Natural killer cell (primary cell): ENCODE data around the gene GANC. TPM values are rescaled to one million over a fixed set of nuclear protein-coding genes. Genes with fewer than 3 reads are reported as not detected.
A peak's percentile ranks its signal among the peaks of the same experiment; 100 is the strongest.

Experiments used
- ATAC-seq, 3 donors: fragments of 150-1000 bp in 2 of 3; fragments of 200-7000 bp in 1 of 3; cut with Tn5 transposase; 1 replicate in 1 of 3; 2 replicates in 2 of 3; pipeline ENCODE4 v1.10.0; 2021; ENCODE audit warnings: mild to moderate bottlenecking in 2 of 3, moderate library complexity in 2 of 3
- DNase-seq, 2 donors: peaks; one replicate each; pipeline versions ENCODE4 v3.0.0 to v3.0.0-alpha.2; 2013 to 2021; ENCODE audit warnings: mixed read lengths in 1 of 2
- H3K27ac ChIP-seq: one replicate; pipeline ENCODE4 v1.5.1; 2013; ENCODE audit warnings: mild to moderate bottlenecking, low read length
- H3K27me3 ChIP-seq: one replicate; pipeline ENCODE4 v1.6.1; 2013; ENCODE audit warnings: low read length; ENCODE audit not compliant: control insufficient read depth, insufficient read depth
- H3K36me3 ChIP-seq: one replicate; pipeline ENCODE4 v1.6.1; 2013; ENCODE audit warnings: low read length; ENCODE audit not compliant: control insufficient read depth, insufficient read depth
- H3K4me1 ChIP-seq: one replicate; pipeline ENCODE4 v1.6.1; 2013; ENCODE audit warnings: low read length; ENCODE audit not compliant: control insufficient read depth, insufficient read depth
- H3K4me3 ChIP-seq: one replicate; pipeline ENCODE4 v1.5.1; 2013; ENCODE audit warnings: low read length
- H3K9me3 ChIP-seq: one replicate; pipeline ENCODE4 v1.6.1; 2013; ENCODE audit warnings: low read length; ENCODE audit not compliant: control insufficient read depth, insufficient read depth
- H3K27ac Mint-ChIP-seq, 2 donors: one replicate each; pipeline ENCODE4 v1.8.0; 2022; ENCODE audit warnings: mild to moderate bottlenecking in 2 of 2, mixed read lengths in 2 of 2, moderate library complexity in 1 of 2
- H3K27me3 Mint-ChIP-seq, 2 donors: one replicate each; pipeline ENCODE4 v1.8.0; 2022; ENCODE audit warnings: low read depth in 2 of 2, mixed read lengths in 2 of 2
- H3K36me3 Mint-ChIP-seq: one replicate; pipeline ENCODE4 v1.8.0; 2022; ENCODE audit warnings: mixed read lengths
- H3K4me1 Mint-ChIP-seq, 2 donors: one replicate each; pipeline ENCODE4 v1.8.0; 2022; ENCODE audit warnings: mixed read lengths in 2 of 2
- H3K4me3 Mint-ChIP-seq: one replicate; pipeline ENCODE4 v1.8.0; 2022; ENCODE audit warnings: mild to moderate bottlenecking, moderate library complexity, mixed read lengths
- H3K9me3 Mint-ChIP-seq, 2 donors: one replicate each; pipeline ENCODE4 v1.8.0; 2022; ENCODE audit warnings: mixed read lengths in 2 of 2
- CTCF ChIP-seq: fragments of 200-600 bp; IDR thresholded peaks from one replicate; pipeline ENCODE4 v1.8.0; 2022; ENCODE audit warnings: antibody characterized with exemption
- WGBS: methylation state at CpG from one replicate; pipeline ENCODE4 v1.1.7; 2013; ENCODE audit warnings: missing lambda C conversion rate; ENCODE audit not compliant: insufficient coverage; 5-methylcytosine and 5-hydroxymethylcytosine counted together
- intact Hi-C: fragments of 100-400 bp; cut with micrococcal nuclease; formaldehyde crosslinking; loops from one replicate; pipeline ENCODE4 v1.14.2; 2022
- total RNA-seq, 4 donors: library from RNA; stranded (reverse); fragments of 120-200 nt in 1 of 4; gene quantifications; one replicate each; pipeline versions ENCODE4 v1.2.3 to v1.2.4, GENCODE V29; 2013 to 2022

Gene GANC
- total RNA-seq, 3 donors from 2014 or later (not counting 1 experiment from before 2014, with no cell fraction given), result 23.5 to 31.3 (median 24.3) TPM

GRCh38 chr15:42401544-42402454 is 128.8 kb downstream of the GANC start:
- DNase-seq, result peak; percentile 30 to 41
- 61% methylated on average over 24 of the region's 24 CpGs for WGBS
- H3K36me3 ChIP-seq, result no peaks in the 10 kb centered on the region

GRCh38 chr15:42402455-42403205 is 129.6 kb downstream of the GANC start:
- H3K9me3 ChIP-seq, result no peaks in the 10 kb centered on the region
- H3K4me1 ChIP-seq, result peaks cover 22% of the 10 kb centered on the region
- peak in 1 of 3 donors; percentile 40 for ATAC-seq
- Mint-ChIP-seq H3K4me1 (peaks cover 26 to 30% of the 10 kb centered on the region in 2 donors), H3K27ac (peak overlapping the region; percentile 86 to 89), H3K27me3 (no peaks in the 10 kb centered on the region), H3K36me3 (no peaks in the 10 kb centered on the region), H3K4me3 (peak overlapping the region; percentile 81), H3K9me3 (no peaks in the 10 kb centered on the region)
- no peaks in the 10 kb centered on the region for H3K36me3 ChIP-seq
- TF ChIP-seq CTCF, result no peak
- WGBS, result 88% methylated on average over 15 of the region's 15 CpGs
- peak in 1 of 2 donors; percentile 7 for DNase-seq
- intact Hi-C loops, result no loop called here
- H3K27ac ChIP-seq, result peak overlapping the region; percentile 52
- H3K27me3 ChIP-seq, result no peaks in the 10 kb centered on the region
- H3K4me3 ChIP-seq, result no peak overlapping the region

More at GRCh38 chr15:42401544-42402454, 128.8 kb downstream of the GANC start:
- Mint-ChIP-seq H3K4me3 (peak overlapping the region; percentile 81), H3K27me3 (no peaks in the 10 kb centered on the region), H3K36me3 (no peaks in the 10 kb centered on the region), H3K27ac (peak overlapping the region; percentile 86 to 89), H3K4me1 (peaks cover 30 to 35% of the 10 kb centered on the region in 2 donors), H3K9me3 (no peaks in the 10 kb centered on the region)
- peaks cover 22% of the 10 kb centered on the region for H3K4me1 ChIP-seq
- TF ChIP-seq CTCF, result no peak
- H3K9me3 ChIP-seq, result no peaks in the 10 kb centered on the region
- H3K27ac ChIP-seq, result peak overlapping the region; percentile 52
- intact Hi-C loops, result no loop called here
- peak; percentile 70 to 95 (median 85) for ATAC-seq
- H3K27me3 ChIP-seq, result no peaks in the 10 kb centered on the region
- peak overlapping the region; percentile 9 for H3K4me3 ChIP-seq

- Histone ChIP-seq H3K27me3 (no peaks in the 10 kb centered on the region), H3K4me1 (peaks cover 22% of the 10 kb centered on the region), H3K4me3 (no peak overlapping the region), H3K27ac (no peak overlapping the region), H3K9me3 (no peaks in the 10 kb centered on the region), H3K36me3 (no peaks in the 10 kb centered on the region)
- ATAC-seq (no peak), DNase-seq (no peak)
- intact Hi-C loops, result no loop called here
- Mint-ChIP-seq H3K9me3 (no peaks in the 10 kb centered on the region), H3K27me3 (no peaks in the 10 kb centered on the region), H3K27ac (peak overlapping the region in 1 of 2 donors; percentile 89), H3K4me3 (no peak overlapping the region), H3K4me1 (peaks cover 26 to 30% of the 10 kb centered on the region in 2 donors), H3K36me3 (no peaks in the 10 kb centered on the region)
- TF ChIP-seq CTCF, result no peak
- 96% methylated on average over 7 of the region's 7 CpGs for WGBS
Measured at GRCh38 chr15:42403389-42403788, 130.4 kb downstream of the GANC start.
